ENCODE results near the gene MVB12A. TPM values are rescaled to one million over a fixed set of nuclear protein-coding genes. Genes with fewer than 3 reads are reported as not detected.

MVB12A gene
- total and polyA plus RNA-seq, 9 of the 15 experiments (the other 6 are each of a cell fraction or from before 2014, with no cell fraction given), result 1.2 to 46.2 (median 22.4) TPM

DNA sequence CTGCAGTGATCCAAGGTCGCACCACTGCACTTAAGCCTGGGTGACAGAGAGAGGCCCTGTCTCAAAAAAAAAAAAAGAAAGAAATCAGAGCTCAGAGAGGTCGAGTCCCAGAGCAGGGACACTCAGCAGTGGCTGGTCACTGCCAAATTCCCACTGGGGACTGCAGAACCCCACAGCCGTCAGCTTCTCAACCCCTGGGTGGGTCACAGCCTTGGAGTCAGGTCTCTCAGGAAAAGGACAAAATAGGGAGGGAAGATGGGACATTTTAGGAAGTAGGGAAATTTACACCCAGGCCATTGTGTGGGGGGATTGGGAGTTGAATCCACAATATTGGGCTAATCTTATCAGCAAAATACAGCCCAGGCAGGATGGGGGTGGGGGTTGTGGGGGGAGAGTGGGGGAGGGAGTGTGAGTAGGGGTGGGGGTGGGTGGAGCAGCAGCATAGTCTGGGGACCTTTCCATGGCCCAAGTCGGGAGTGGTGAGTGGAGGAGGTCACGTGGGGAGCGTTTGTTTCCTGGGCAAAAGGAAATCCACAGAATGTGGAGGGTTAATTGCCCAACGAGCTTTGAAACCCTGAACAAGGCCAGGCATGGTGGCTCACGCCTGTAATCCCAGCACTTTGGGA lies 20.8 kb upstream of the MVB12A start (continued):
- no peak for TF ChIP-seq EWSR1 (IDR thresholded peaks at IDR 0.05; ENCODE audit: borderline replicate concordance, low read depth, partially characterized antibody)
- TF ChIP-seq ZNF282 (CRISPR knock-in tag; IDR thresholded peaks at IDR 0.05), result no peak
- TF ChIP-seq PTRF (tag; IDR thresholded peaks at IDR 0.05), result no peak
- TF ChIP-seq HMGN3 (IDR thresholded peaks at IDR 0.05; ENCODE audit: borderline replicate concordance, extremely low read depth, insufficient read length, low read depth, low read length), result no peak
- TF ChIP-seq, protein P1, sequence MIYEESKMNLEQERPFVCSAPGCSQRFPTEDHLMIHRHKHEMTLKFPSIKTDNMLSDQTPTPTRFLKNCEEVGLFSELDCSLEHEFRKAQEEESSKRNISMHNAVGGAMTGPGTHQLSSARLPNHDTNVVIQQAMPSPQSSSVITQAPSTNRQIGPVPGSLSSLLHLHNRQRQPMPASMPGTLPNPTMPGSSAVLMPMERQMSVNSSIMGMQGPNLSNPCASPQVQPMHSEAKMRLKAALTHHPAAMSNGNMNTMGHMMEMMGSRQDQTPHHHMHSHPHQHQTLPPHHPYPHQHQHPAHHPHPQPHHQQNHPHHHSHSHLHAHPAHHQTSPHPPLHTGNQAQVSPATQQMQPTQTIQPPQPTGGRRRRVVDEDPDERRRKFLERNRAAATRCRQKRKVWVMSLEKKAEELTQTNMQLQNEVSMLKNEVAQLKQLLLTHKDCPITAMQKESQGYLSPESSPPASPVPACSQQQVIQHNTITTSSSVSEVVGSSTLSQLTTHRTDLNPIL (CRISPR knock-in tag; IDR thresholded peaks at IDR 0.05), result no peak
- no peak for TF ChIP-seq KDM4B (IDR thresholded peaks at IDR 0.05; ENCODE audit: borderline replicate concordance in 2 of 2, low read depth in 1 of 2)
- no peak for TF ChIP-seq PCBP1 (IDR thresholded peaks at IDR 0.05; ENCODE audit: low read depth, low read length, poor library complexity, severe bottlenecking)
- TF ChIP-seq KLF13 (tag; IDR thresholded peaks at IDR 0.05; ENCODE audit: borderline replicate concordance, low read depth), result no peak
- TF ChIP-seq, protein P2, sequence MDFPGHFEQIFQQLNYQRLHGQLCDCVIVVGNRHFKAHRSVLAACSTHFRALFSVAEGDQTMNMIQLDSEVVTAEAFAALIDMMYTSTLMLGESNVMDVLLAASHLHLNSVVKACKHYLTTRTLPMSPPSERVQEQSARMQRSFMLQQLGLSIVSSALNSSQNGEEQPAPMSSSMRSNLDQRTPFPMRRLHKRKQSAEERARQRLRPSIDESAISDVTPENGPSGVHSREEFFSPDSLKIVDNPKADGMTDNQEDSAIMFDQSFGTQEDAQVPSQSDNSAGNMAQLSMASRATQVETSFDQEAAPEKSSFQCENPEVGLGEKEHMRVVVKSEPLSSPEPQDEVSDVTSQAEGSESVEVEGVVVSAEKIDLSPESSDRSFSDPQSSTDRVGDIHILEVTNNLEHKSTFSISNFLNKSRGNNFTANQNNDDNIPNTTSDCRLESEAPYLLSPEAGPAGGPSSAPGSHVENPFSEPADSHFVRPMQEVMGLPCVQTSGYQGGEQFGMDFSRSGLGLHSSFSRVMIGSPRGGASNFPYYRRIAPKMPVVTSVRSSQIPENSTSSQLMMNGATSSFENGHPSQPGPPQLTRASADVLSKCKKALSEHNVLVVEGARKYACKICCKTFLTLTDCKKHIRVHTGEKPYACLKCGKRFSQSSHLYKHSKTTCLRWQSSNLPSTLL (IDR thresholded peaks at IDR 0.05), result no peak
- peak; percentile 51; the same call in 1 of the 2 replicates for TF ChIP-seq ZNF384 (IDR thresholded peaks at IDR 0.05; ENCODE audit: low read depth, low read length)
- TF ChIP-seq, protein P3, sequence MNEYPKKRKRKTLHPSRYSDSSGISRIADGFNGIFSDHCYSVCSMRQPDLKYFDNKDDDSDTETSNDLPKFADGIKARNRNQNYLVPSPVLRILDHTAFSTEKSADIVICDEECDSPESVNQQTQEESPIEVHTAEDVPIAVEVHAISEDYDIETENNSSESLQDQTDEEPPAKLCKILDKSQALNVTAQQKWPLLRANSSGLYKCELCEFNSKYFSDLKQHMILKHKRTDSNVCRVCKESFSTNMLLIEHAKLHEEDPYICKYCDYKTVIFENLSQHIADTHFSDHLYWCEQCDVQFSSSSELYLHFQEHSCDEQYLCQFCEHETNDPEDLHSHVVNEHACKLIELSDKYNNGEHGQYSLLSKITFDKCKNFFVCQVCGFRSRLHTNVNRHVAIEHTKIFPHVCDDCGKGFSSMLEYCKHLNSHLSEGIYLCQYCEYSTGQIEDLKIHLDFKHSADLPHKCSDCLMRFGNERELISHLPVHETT (CRISPR knock-in tag; conservative IDR thresholded peaks at IDR 0.05 in 1 of 2, IDR thresholded peaks at IDR 0.05 in 1 of 2), result no peak
- no peak for TF ChIP-seq MYNN (IDR thresholded peaks at IDR 0.05)
- TF ChIP-seq MYNN (CRISPR knock-in tag; IDR thresholded peaks at IDR 0.05), result no peak
- TF ChIP-seq NCOA6 (IDR thresholded peaks at IDR 0.05), result no peak
- TF ChIP-seq NFE2L1 (tag; IDR thresholded peaks at IDR 0.05; ENCODE audit: borderline replicate concordance, low read depth), result no peak
- TF ChIP-seq, protein P4, sequence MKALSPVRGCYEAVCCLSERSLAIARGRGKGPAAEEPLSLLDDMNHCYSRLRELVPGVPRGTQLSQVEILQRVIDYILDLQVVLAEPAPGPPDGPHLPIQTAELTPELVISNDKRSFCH (CRISPR knock-in tag; IDR thresholded peaks at IDR 0.05), result no peak
- TF ChIP-seq, protein P4 (tag; IDR thresholded peaks at IDR 0.05), result no peak
- TF ChIP-seq MAFK (IDR thresholded peaks at IDR 0.05; ENCODE audit: low read length), result no peak
- TF ChIP-seq KLF16 (IDR thresholded peaks at IDR 0.05), result peak; percentile 41; the same call in 1 of the 2 replicates
- no peak for TF ChIP-seq PHB (CRISPR knock-in tag; IDR thresholded peaks at IDR 0.05)
- TF ChIP-seq, protein P5, sequence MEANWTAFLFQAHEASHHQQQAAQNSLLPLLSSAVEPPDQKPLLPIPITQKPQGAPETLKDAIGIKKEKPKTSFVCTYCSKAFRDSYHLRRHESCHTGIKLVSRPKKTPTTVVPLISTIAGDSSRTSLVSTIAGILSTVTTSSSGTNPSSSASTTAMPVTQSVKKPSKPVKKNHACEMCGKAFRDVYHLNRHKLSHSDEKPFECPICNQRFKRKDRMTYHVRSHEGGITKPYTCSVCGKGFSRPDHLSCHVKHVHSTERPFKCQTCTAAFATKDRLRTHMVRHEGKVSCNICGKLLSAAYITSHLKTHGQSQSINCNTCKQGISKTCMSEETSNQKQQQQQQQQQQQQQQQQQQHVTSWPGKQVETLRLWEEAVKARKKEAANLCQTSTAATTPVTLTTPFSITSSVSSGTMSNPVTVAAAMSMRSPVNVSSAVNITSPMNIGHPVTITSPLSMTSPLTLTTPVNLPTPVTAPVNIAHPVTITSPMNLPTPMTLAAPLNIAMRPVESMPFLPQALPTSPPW (CRISPR knock-in tag; IDR thresholded peaks at IDR 0.05), result peak; percentile 91
- no peak for TF ChIP-seq MECOM (CRISPR knock-in tag; IDR thresholded peaks at IDR 0.05)
